Tibial nerve (tissue), 4 donors: Measurements from ENCODE around the gene TMUB2. TPM values are rescaled to one million over a fixed set of nuclear protein-coding genes. Genes with fewer than 3 reads are reported as not detected.

ENCODE experiments used
- DNase-seq, 2 donors: peaks; one replicate each; pipeline ENCODE4 v3.0.0-alpha.2; 2019; ENCODE audit warnings: low spot score in 2 of 2
- H3K27ac ChIP-seq, 4 donors: fragments of 200-600 bp; sonication (generic) in 3 of 4; one replicate each; pipeline ENCODE4 v1.5.1; 2017 to 2019; ENCODE audit warnings: mild to moderate bottlenecking in 1 of 4
- H3K27me3 ChIP-seq, 2 donors: fragments of 200-600 bp; sonication (generic) in 1 of 2; one replicate each; pipeline versions ENCODE4 v1.5.1 to v1.6.0; 2017 to 2019
- H3K36me3 ChIP-seq, 3 donors: fragments of 200-600 bp; sonication (generic); one replicate each; pipeline ENCODE4 v1.5.1; 2018 to 2019
- H3K4me1 ChIP-seq, 4 donors: fragments of 200-600 bp; sonication (generic) in 3 of 4; one replicate each; pipeline ENCODE4 v1.5.1; 2017 to 2019
- H3K4me3 ChIP-seq, 4 donors: fragments of 200-600 bp; sonication (generic) in 3 of 4; one replicate each; pipeline ENCODE4 v1.5.1; 2017 to 2019; ENCODE audit warnings: mild to moderate bottlenecking in 1 of 4, moderate library complexity in 1 of 4
- H3K9me3 ChIP-seq, 4 donors: fragments of 200-600 bp; sonication (generic) in 3 of 4; one replicate each; pipeline ENCODE4 v1.5.1; 2017 to 2019
- EP300 ChIP-seq, 2 donors: sonication (generic); formaldehyde crosslinking; IDR thresholded peaks; one replicate each; pipeline ENCODE4 v1.6.1; 2017; ENCODE audit warnings: antibody characterized with exemption in 2 of 2, mild to moderate bottlenecking in 1 of 2
- POLR2A ChIP-seq, 2 donors: fragments of 450-650 bp; IDR thresholded peaks; one replicate each; pipeline ENCODE4 v1.6.1; 2017; ENCODE audit warnings: antibody characterized with exemption in 2 of 2, mild to moderate bottlenecking in 2 of 2, moderate library complexity in 2 of 2
- WGBS, 2 donors: methylation state at CpG; one replicate each; pipeline ENCODE4 v1.1.5; 2018; 5-methylcytosine and 5-hydroxymethylcytosine counted together
- total RNA-seq, 4 donors: library from RNA; depleted of rRNA; stranded (reverse); fragments of >200 nt; gene quantifications; one replicate each; pipeline ENCODE4 v1.1.0, GENCODE V29; 2016
- TF ChIP-seq, protein P1 (sequence below), 5 experiments: fragments of 200-600 bp in 3 of 5; fragments of 450-650 bp in 2 of 5; sonication (generic) in 3 of 5; IDR thresholded peaks; one replicate each; pipeline ENCODE4 v1.5.1; 2016 to 2019; ENCODE audit warnings: antibody characterized with exemption in 5 of 5, mild to moderate bottlenecking in 3 of 5, moderate library complexity in 2 of 5

The TMUB2 gene
- total RNA-seq, 4 donors from 2014 or later: 28.6 to 41.2 (median 35.6) TPM

- TF ChIP-seq, protein P1, sequence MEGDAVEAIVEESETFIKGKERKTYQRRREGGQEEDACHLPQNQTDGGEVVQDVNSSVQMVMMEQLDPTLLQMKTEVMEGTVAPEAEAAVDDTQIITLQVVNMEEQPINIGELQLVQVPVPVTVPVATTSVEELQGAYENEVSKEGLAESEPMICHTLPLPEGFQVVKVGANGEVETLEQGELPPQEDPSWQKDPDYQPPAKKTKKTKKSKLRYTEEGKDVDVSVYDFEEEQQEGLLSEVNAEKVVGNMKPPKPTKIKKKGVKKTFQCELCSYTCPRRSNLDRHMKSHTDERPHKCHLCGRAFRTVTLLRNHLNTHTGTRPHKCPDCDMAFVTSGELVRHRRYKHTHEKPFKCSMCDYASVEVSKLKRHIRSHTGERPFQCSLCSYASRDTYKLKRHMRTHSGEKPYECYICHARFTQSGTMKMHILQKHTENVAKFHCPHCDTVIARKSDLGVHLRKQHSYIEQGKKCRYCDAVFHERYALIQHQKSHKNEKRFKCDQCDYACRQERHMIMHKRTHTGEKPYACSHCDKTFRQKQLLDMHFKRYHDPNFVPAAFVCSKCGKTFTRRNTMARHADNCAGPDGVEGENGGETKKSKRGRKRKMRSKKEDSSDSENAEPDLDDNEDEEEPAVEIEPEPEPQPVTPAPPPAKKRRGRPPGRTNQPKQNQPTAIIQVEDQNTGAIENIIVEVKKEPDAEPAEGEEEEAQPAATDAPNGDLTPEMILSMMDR (IDR thresholded peaks at IDR 0.05): no peak
- TF ChIP-seq EP300 (IDR thresholded peaks at IDR 0.05) (no peak), POLR2A (IDR thresholded peaks at IDR 0.05) (no peak)
- Histone ChIP-seq H3K27me3 (no peaks in the 10 kb centered on the region), H3K9me3 (no peaks in the 10 kb centered on the region), H3K4me1 (peaks cover 0 to 47% (median 15%) of the 10 kb centered on the region in 4 donors), H3K27ac (no peak overlapping the region), H3K36me3 (peaks cover 2 to 57% (median 15%) of the 10 kb centered on the region in 3 donors), H3K4me3 (no peak overlapping the region)
- no peak for DNase-seq
- 84% methylated on average over 17 of the region's 17 CpGs for WGBS, 2 donors
Measured at GRCh38 chr17:44207319-44207718, 20.5 kb downstream of the TMUB2 start.

DNA sequence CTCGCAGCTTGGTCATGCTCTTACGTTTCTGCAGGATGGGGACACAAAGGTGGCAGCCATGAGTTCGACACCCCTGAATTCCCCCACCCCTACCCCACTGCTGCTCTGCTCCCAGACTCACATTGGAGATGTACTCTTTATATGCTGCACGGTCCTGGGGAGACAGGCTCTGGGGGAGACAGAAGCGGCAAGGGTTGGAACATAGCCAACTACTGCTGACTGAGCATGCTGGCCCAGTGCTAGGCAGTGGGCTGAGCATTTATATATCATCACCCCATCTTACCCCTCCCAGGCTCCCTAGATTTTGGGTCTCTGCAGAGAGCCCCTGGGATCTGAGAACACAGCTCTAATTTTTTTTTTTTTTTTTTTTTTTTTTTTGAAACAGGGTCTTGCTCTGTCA is 21.0 kb downstream of the TMUB2 start:
- Histone ChIP-seq H3K4me1 (peaks cover 0 to 49% (median 16%) of the 10 kb centered on the region in 4 donors), H3K27me3 (no peaks in the 10 kb centered on the region), H3K4me3 (no peak overlapping the region), H3K27ac (no peak overlapping the region), H3K9me3 (no peaks in the 10 kb centered on the region), H3K36me3 (peaks cover 2 to 61% (median 15%) of the 10 kb centered on the region in 3 donors)
- TF ChIP-seq, protein P1 (IDR thresholded peaks at IDR 0.05): no peak
- TF ChIP-seq EP300 (IDR thresholded peaks at IDR 0.05): no peak
- TF ChIP-seq POLR2A (IDR thresholded peaks at IDR 0.05): no peak
- no peak for DNase-seq
- 76 to 80% methylated on average over 5 of the region's 5 CpGs for WGBS, 2 donors

GRCh38 chr17:44209786-44210341 is 23.1 kb downstream of the TMUB2 start:
- Histone ChIP-seq H3K9me3 (no peaks in the 10 kb centered on the region), H3K36me3 (peaks cover 2 to 82% (median 18%) of the 10 kb centered on the region in 3 donors), H3K4me1 (peaks cover 0 to 42% (median 12%) of the 10 kb centered on the region in 4 donors), H3K27ac (peak overlapping the region in 3 of 4 donors; percentile 54 to 84 (median 81)), H3K27me3 (no peaks in the 10 kb centered on the region), H3K4me3 (no peak overlapping the region)
- WGBS, 2 donors: 70 to 73% methylated on average over 11 of the region's 11 CpGs
- TF ChIP-seq, protein P1 (IDR thresholded peaks at IDR 0.05): no peak
- no peak for TF ChIP-seq EP300 (IDR thresholded peaks at IDR 0.05)
- TF ChIP-seq POLR2A (IDR thresholded peaks at IDR 0.05): no peak
- no peak for DNase-seq

GRCh38 chr17:44210342-44211192 is 23.8 kb downstream of the TMUB2 start:
- DNase-seq: peak; percentile 81 to 82
- 12 to 51% methylated on average over 22 to 24 of the region's 64 CpGs for WGBS, 2 donors
- peak overlapping the region in 3 of 4 donors; percentile 54 to 84 (median 81) for H3K27ac ChIP-seq

More at GRCh38 chr17:44210342-44211192, 23.8 kb downstream of the TMUB2 start:
- TF ChIP-seq EP300 (IDR thresholded peaks at IDR 0.05) (peak in 1 of 2 donors; percentile 64), POLR2A (IDR thresholded peaks at IDR 0.05) (no peak)
- TF ChIP-seq, protein P1 (IDR thresholded peaks at IDR 0.05): peak; percentile 98 to 100 (median 99)
- Histone ChIP-seq H3K9me3 (no peaks in the 10 kb centered on the region), H3K4me1 (peaks cover 0 to 44% (median 12%) of the 10 kb centered on the region in 4 donors), H3K4me3 (no peak overlapping the region), H3K27me3 (no peaks in the 10 kb centered on the region), H3K36me3 (peaks cover 2 to 89% (median 25%) of the 10 kb centered on the region in 3 donors)
